HG03196 (cell line): ENCODE results near the gene TCHHL1.

ENCODE experiments used
- ATAC-seq: cut with Tn5 transposase; IDR thresholded peaks from one replicate; pipeline ENCODE4 v1.9.1; 2021; ENCODE audit not compliant: unreplicated experiment

The TCHHL1 gene

DNA sequence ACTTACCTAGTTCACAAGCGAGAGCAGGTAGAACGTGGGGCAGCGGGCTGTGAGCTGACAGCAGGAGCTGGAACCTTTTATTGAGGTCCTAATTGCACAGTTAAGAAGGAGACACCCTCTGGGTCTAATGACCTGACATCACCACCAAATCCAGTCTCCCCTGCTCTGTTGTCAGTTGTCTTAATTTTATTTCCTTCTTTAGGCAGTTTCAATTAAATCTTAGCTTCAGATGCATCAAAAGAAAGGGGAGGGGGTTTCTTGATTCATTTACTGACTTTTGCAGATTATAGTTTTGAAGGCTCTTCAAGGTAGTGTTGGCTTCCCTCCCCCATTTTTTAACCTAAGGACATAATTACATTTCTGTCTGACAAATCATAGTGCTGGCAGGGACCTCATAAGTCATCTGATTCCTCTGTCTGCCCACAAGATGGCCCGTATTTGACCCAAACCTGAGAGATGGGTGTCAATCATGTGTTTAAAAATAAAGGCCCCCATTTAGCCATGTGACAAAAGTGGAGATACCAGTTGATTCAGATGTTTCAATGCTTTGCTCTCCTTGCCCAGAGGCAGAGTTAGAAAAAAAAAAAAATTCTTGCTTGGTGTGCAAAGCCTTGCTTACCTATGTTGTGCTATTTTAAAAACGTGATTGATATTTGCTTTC, at the start of gene TCHHL1:
Gene TCHHL1 (minus strand): TSS at position 51 of the 661 bp plus-strand sequence. CDS start 921 bp downstream, outside the sequence.
- no peak for ATAC-seq

DNA sequence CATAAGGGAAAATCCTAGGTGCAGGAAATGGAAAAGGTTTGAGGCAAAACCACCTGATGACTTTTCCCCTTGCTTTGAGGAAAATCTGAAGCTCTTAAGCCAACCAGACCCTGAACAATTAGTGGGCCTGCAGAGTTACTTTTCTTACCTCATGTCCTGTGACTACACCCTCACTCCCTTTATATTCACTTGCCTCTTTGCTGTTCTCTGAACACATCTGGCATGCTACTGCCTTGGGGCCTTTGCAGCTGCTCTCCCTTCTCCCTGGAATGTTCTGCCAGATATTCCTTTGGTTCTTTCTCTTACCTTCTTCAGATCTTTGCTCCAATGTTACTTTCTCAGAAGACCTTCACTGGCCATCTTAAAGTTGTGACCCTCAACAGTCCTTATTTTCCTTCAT, 48.4 kb upstream of the TCHHL1 start:
- ATAC-seq: no peak

DNA sequence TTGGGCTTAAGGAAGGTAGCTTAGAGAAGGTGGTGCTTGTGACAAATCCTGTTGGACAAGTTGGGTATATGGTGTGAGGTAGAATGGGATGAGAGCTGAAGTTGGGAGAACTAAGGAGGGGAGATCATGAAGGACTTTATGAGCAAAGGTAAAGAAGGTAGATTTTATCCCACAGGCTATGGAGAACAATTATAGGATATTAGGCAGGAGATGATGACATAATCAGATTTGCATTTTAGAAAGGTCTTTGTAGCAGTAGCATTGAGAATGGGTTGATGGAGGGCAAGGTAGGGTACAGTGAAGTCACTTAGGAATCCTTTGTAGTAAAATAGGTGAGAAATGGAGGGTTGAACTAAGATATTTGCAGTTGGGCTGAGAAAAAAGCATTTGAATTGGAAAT, 41.3 kb upstream of the TCHHL1 start:
- ATAC-seq: no peak

DNA sequence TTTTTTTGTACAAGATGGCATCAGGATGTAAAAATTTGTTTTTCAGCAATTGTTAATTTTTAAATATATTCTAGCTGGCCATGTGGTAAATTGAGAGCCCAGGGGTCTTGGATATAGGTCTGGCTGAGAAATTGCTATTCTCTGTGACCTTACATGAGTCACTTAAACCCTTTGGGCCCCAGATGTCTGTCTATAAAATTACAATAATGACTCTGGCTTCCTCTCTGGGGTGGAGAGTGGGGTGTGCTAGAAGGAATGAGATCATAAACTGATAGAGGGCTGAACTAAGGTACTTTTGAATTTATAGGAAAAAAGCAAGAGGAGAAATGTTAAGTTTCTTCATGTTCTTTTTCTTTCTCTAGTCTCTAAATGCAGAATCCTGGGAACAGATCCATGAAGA, 38.8 kb upstream of the TCHHL1 start:
- no peak for ATAC-seq

DNA sequence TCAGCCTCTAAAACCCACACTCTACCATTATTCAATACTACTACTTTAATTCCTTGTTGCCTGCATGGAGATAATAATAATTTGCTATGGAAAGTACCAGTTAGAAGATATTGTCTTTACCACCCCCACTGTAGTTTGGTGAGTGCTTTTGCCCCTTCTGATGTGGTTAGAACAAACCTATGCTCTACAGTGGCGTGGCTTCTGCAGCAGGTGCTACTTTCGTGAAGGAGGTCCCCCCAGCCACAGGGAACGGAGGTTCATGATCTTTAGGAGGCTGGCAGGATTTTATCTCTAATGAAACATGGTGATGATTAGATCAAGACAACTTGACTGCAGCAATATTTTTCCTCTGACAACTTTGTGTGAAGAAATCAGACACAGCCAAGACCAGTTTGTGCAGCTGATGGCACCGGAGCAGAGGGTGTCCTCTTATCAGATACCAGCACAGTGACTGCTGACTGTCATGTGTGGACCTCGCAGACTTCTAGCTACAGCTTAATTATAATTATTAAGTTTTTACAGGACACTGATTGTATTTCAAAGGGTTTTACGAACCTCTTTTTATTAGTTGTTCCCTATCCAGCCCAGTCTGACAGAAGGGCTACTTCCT, 37.1 kb upstream of the TCHHL1 start:
- ATAC-seq: no peak

DNA sequence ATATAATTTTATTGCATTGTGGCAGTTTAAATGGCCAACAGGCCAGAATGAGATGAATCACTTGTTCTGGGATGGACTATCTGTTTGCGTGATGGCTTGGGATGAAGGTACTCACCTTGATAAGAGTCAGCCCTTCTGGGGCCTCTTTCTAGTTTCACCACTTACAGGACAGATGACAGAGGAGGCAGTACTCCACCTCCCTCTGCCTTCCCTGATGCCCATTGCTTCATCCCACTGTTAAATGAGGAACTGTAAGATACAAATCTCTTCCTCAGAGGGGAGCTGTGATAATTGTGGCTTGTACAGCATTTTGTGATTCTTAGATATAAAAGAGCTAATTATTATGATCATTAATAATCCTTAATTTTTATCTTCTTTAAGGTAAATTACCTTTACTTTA, 30.1 kb upstream of the TCHHL1 start:
- ATAC-seq: no peak

DNA sequence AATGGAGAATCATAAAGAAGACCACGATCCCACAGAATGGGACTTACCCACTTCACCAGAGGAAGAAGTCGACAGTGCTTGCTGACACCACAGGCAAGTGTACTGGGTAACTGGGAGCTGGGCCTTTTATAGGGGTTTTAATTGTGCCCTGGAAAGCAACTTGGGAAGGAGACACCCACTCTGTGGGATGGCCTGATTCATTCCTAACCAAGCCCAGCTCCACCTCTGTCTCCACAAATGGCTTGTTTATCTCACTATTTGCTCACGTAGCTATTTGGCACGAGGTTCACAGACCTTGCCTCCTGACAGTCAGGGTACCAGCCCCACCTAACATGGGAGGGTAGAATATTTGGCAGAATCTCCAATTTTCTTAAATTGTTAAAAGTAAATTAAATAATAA, 26.5 kb upstream of the TCHHL1 start, which contains the start of gene TCHH:
Gene TCHH (minus strand): TSS at position 101 of the 400 bp plus-strand sequence. CDS start 1,364 bp downstream, outside the sequence.
- ATAC-seq: no peak

DNA sequence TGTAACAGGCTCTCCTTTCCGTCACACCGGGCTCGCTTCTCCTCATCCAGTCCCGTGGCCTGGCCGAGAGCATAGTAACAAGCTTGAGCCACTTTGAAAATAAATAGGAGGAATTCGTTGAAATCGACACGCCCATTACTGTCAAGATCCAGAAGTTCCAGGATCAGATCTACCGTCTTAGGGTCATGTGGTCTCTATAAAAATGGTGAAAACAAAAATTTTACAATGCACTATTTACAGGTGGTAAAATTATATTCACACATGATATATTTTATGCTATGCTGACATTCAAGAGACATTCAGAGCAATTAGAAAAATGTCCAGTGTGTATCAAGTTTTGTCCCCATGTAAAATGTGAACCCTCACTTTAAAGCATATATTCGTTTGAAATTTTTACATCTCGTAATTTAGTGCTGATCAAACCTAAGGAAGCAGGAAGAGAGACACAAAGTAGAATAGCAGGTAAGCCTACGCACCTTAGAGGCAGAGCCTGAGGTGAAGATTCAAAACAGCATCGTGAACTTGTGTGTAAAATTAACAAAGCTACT, 24.1 kb upstream of the TCHHL1 start:
- no peak for ATAC-seq

DNA sequence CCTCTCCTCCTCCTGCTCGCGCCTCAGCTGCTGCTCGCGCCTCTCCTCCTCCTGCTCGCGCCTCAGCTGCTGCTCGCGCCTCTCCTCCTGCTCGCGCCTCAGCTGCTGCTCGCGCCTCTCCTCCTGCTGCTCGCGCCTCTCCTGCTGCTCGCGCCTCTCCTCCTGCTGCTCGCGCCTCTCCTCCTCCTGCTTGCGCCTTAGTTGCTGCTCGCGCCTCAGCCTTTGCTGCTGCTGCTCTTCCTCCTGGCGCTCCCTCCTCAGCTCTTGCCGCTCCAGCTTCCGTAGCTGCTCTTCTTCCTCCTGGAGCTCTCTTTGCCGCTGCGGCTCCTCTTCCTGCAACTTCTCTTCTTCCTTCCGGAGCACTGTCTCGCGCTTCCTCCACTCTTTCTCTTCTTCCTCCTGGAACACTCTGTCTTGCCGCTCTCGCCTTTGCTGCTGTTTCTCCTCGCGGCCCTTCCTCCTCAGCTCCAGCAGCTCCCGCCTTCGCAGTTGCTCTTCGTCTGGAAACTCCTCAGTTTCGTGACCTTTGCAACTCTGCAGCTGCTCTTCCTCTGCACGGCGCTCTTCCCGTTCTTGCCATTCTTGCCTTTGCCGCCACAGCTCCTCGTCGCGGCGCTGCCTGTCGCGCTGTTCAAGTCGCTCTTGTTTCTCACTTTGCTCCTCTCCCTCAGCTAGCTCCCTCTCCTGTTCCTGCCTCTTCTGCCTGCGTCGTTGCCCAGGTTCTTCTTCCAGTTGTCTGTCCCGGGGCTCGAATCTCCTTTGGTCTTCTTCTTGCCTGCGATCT, 23.4 kb upstream of the TCHHL1 start:
- no peak for ATAC-seq

DNA sequence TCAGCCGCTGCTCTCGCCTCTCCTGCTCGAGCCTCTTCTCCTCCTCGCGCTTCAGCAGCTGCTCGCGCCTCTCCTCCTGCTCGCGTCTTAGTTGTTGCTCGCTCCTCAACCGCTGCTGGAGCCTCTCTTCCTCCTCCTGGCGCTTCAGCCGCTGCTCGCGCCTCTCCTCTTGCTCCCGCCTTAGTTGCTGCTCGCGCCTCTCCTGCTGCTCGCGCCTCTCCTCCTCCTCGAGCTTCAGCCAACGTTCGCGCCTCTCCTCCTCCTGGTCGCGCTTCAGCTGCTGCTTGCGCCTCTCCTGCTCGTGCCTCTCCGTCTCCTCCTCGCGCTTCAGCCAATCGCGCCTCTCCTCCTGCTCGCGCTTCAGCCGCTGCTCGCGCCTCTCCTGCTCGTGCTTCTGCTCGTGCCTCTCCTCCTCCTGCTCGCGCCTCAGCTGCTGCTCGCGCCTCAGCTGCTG, 22.7 kb upstream of the TCHHL1 start:
- ATAC-seq: no peak

DNA sequence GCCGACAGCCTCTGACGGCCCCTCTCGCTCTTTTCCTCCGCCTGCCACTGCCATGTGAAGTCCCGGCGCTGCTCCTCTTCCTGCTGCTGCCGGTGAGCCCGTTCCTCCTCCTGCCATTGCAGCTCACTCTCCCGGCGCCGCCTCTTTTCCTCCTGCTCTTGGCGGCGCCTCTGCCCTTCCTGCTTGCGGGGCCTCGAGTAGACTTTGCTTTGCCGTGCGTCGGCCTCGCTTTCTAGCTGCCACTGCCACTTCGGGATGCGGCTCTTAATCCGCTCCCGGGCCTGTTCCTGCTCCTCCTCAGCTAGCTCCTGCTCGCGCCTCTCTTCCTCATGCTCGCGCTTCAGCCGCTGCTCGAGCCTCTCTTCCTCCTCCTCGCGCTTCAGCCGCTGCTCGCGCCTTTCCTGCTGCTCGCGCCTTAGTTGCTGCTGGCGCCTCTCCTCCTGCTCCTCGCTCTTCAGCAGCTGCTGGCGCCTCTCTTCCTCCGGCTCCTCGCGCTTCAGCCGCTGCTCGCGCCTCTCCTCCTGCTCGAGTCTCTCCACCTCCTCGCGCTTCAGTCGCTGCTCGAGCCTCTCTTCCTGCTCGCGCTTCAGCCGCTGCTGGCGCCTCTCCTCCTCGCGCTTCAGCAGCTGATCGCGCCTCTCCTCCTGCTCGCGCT, 22.1 kb upstream of the TCHHL1 start:
- no peak for ATAC-seq

DNA sequence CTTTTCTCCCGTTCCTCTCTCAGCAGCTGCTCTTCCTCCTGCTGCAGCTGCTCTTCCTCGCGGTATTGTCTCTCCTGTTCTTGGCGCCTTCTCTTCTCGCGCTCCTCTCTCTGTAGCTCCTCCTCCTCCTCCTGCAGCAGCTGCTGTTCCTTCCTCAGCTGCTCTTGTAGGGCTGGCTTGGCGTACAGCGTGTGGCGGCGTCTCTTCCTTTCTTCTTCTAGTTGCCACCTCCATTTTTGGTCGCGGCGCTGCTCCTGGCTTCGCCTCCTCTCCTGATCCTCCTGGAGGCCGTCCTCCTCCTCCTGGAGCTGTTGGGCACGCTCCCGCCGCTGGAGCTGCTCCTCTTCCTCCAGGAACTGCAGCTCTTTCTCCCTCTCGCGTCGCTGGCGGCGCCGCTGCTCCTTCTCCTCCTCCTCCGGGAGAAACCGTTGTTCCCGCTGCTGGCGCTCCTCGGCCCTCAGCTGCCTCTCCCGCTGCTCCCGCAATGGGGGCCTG, 21.5 kb upstream of the TCHHL1 start:
- no peak for ATAC-seq

DNA sequence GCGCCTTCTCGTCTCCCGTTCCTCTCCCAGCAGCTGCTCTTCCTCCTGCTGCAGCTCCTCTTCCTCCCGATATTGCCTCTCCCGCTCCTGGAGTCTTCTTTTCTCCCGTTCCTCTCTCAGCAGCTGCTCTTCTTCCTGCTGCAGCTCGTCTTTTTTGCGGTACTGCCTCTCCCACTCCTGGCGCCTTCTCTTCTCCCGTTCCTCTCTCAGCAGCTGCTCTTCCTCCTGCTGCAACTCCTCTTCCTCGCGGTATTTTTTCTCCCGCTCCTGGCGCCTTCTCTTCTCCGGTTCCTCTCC, 21.1 kb upstream of the TCHHL1 start:
- no peak for ATAC-seq

DNA sequence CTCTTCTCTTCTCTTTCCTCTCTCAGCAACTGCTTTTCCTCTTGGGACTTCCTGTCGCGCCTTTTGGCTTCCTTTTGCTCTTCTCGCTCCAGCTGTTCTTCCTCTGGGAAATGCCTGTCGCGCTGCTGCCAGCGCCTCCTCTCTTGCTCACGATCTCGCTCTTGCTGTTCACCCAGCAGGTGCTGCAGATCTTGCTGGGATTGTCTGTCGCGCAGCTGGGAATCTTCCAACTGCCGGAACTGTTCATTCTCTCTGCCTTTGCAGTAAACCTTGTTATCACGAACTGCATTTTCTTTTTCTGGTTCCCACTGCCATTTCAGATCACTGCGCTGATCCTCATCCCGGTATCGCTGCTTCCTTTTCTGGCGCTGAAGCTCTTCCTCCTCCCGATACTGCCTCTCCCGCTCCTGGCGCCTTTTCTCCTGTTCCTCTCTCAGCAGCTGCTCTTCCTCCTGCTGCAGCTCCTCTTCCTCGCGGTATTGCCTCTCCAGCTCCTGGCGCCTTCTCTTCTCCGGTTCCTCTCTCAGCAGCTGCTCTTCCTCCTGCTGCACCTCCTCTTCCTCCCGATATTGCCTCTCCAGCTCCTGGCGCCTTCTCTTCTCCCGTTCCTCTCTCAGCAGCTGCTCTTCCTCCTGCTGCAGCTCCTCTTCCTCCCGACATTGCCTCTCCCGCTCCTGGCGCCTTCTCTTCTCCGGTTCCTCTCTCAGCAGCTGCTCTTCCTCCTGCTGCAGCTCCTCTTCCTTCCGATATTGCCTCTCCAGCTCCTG, 20.6 kb upstream of the TCHHL1 start:
- ATAC-seq: no peak

DNA sequence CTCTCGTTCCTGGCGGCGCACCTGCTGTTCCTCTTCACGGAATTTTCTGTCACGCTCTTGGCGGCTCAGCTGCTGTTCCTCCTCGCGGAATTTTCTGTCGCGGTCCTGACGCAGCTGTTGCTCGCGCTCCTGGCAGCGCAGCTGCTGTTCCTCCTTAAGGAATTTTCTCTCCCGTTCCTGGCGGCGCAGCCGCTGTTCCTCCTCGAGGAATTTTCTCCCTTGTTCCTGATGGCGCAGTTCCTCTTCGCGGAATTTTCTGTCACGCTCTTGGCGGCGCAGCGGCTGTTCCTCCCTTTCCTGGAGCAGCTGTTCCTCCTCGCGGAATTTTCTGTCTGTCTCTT, 20.0 kb upstream of the TCHHL1 start:
- ATAC-seq: no peak

DNA sequence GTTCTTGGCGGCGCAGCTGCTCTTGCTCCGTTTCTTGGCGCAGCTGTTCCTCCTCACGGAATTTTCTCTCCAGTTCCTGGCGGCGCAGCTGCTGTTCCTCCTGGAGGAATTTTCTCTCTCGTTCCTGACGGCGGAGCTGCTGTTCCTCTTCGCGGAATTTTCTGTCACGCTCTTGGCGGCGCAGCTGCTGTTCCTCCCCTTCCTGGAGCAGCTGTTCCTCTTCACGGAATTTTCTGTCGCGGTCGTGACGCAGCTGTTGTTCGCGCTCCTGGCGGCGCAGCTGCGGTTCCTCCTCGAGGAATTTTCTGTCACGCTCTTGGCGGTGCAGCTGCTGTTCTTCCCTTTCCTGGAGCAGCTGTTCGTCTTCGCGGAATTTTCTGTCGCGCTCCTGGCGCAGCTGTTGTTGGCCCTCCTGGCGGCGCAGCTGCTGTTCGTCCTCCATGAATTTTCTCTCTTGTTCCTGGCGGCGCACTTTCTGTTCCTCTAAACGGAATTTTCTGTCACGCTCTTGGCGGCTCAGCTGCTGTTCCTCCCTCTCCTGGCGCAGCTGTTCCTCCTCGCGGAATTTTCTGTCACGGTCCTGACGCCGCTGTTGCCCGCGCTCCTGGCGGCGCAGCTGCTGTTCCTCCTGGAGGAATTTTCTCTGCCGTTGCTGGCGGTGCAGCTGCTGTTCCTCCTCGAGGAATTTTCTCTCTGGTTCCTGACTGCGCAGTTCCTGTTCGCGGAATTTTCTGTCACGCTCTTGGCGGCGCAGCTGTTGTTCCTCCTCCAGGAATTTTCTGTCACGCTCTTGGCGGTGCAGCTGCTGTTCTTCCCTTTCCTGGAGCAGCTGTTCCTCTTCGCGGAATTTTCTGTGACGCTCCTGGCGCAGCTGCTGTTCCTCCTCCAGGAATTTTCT, 19.4 kb upstream of the TCHHL1 start:
- no peak for ATAC-seq

DNA sequence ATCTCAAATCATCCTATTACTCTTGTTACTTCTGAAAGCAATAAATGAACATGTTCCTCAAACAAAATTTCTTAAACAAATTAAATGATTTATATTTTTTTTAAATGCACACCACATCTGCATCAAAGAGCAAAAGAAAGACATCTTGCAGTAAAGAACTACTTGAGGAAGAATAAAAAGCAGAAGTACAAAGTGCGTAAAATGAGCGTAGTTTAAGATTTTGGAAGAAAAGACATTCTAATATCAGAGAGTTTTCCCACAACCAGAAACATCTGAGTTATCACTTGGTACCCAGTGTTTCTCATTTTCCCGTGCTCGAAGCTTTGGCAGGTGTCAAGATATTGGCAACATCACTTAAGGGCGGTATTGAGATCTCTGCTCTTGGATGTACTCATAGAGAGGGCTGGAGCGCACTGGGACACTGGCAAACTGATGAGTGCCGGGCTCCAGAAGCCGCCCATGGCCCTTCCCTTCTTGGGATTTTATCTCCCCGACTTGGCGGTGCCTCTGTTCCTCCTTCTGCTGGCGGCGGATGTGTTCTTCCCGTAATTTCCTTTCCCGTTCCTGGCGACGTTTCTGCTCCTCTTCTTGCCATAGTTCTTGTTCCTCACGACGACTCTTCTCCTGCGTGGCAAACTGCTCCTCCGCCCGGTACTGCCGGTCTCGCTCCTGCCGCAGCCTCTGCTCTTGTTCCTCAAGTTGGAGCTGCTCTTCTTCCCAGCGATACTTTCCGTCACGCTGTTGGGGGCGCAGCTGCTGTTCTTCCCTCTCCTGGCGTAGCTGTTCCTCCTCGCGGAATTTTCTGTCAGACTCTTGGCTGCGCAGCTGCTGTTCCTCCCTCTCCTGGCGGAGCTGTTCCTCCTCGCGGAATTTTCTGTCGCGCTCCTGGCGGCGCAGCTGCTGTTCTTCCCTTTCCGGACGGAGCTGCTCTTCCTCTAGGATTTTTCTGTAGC, 18.4 kb upstream of the TCHHL1 start:
- ATAC-seq: no peak

DNA sequence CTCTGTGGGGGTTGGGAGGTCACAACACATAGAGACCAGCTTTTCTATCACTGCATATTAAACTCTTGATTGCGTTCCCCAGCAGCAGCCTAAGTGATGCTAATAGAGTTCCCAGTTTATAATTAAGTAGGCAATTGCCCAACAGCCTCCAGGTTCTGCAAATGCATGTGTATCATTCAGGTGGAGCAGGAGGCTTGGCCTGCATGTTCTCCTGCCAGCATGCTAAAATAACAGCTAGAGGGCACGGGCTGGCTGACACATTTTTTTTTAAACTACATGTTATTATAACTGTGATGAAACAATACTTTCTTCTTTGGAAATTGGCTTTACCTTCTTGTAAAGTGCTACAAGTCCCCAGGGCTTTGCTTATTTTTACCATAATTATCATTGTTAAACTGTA, 16.0 kb upstream of the TCHHL1 start:
- ATAC-seq: no peak
